Breast epithelium (tissue), 4 donors: ENCODE results near the gene PRKCE. TPM values are rescaled to one million over a fixed set of nuclear protein-coding genes. Genes with fewer than 3 reads are reported as not detected.

Experiments
- DNase-seq, 2 donors: peaks; one replicate each; pipeline ENCODE4 v3.0.0-alpha.2; 2019; ENCODE audit warnings: low spot score in 2 of 2
- H3K27ac ChIP-seq, 2 donors: fragments of 200-600 bp; sonication (generic) in 1 of 2; one replicate each; pipeline ENCODE4 v1.5.1; 2016 to 2019; ENCODE audit warnings: mild to moderate bottlenecking in 1 of 2
- H3K27me3 ChIP-seq, 2 donors: fragments of 200-600 bp; sonication (generic) in 1 of 2; one replicate each; pipeline versions ENCODE4 v1.5.1 to v1.6.0; 2017 to 2019; ENCODE audit warnings: control low read depth in 1 of 2, mild to moderate bottlenecking in 1 of 2
- H3K36me3 ChIP-seq: fragments of 200-600 bp; one replicate; pipeline ENCODE4 v1.5.1; 2019
- H3K4me1 ChIP-seq, 2 donors: fragments of 200-600 bp; sonication (generic); one replicate each; pipeline ENCODE4 v1.5.1; 2016 to 2019; ENCODE audit warnings: control low read depth in 1 of 2
- H3K4me3 ChIP-seq, 3 donors: fragments of 200-600 bp; sonication (generic); 1 replicate in 2 of 3; 2 replicates in 1 of 3; pipeline ENCODE4 v1.5.1; 2016 to 2019; ENCODE audit warnings: mild to moderate bottlenecking in 3 of 3, moderate library complexity in 2 of 3
- H3K9me3 ChIP-seq, 2 donors: fragments of 200-600 bp; sonication (generic) in 1 of 2; one replicate each; pipeline ENCODE4 v1.5.1; 2016 to 2019; ENCODE audit warnings: control low read depth in 1 of 2
- CTCF ChIP-seq, 3 donors: fragments of 450-650 bp; IDR thresholded peaks; one replicate each; pipeline ENCODE4 v1.5.1; 2016 to 2017; ENCODE audit warnings: antibody characterized with exemption in 3 of 3, mild to moderate bottlenecking in 3 of 3, moderate library complexity in 3 of 3
- POLR2A ChIP-seq: fragments of 450-650 bp; IDR thresholded peaks from one replicate; pipeline ENCODE4 v1.6.1; 2016; ENCODE audit warnings: antibody characterized with exemption, mild to moderate bottlenecking, moderate library complexity
- POLR2AphosphoS5 ChIP-seq, 3 donors: sonication (generic); formaldehyde crosslinking; IDR thresholded peaks; one replicate each; pipeline ENCODE4 v1.6.1; 2017; ENCODE audit warnings: antibody characterized with exemption in 3 of 3
- intact Hi-C: fragments of 100-400 bp; cut with DNase I; formaldehyde crosslinking; loops from one replicate; pipeline ENCODE4 v1.15.1; 2023; ENCODE audit warnings: low total_unique reads
- total RNA-seq, 3 donors: library from RNA; depleted of rRNA; stranded (reverse); fragments of >200 nt; gene quantifications; one replicate each; pipeline ENCODE4 v1.1.0, GENCODE V29; 2016

Gene PRKCE
- total RNA-seq, 3 donors from 2014 or later: 20.6 to 34.0 (median 23.6) TPM

- no peak overlapping the region for H3K27ac ChIP-seq
- DNase-seq: no peak
- no peak overlapping the region for H3K4me3 ChIP-seq
- TF ChIP-seq POLR2AphosphoS5 (IDR thresholded peaks at IDR 0.05) (no peak), CTCF (IDR thresholded peaks at IDR 0.05) (no peak), POLR2A (no peak)
- H3K27me3 ChIP-seq: no peaks in the 10 kb centered on the region
- H3K9me3 ChIP-seq: peaks cover 0 to 9% of the 10 kb centered on the region in 2 donors
- intact Hi-C loops: no loop called here
- H3K36me3 ChIP-seq: no peaks in the 10 kb centered on the region
- no peaks in the 10 kb centered on the region for H3K4me1 ChIP-seq
Observed at GRCh38 chr2:45830322-45830721, 178.8 kb downstream of the PRKCE start.

GRCh38 chr2:45833301-45833967, 182.0 kb downstream of the PRKCE start:
- H3K36me3 ChIP-seq: no peaks in the 10 kb centered on the region
- no peak overlapping the region for H3K4me3 ChIP-seq
- H3K27ac ChIP-seq: no peak overlapping the region
- H3K27me3 ChIP-seq: no peaks in the 10 kb centered on the region
- intact Hi-C loops: no loop called here
- peaks cover 0 to 9% of the 10 kb centered on the region in 2 donors for H3K9me3 ChIP-seq
- H3K4me1 ChIP-seq: no peaks in the 10 kb centered on the region
- TF ChIP-seq POLR2AphosphoS5 (IDR thresholded peaks at IDR 0.05) (no peak), POLR2A (no peak), CTCF (IDR thresholded peaks at IDR 0.05) (no peak)
- no peak for DNase-seq

GRCh38 chr2:45833968-45834344, 182.5 kb downstream of the PRKCE start:
- TF ChIP-seq POLR2AphosphoS5 (IDR thresholded peaks at IDR 0.05): no peak
- Histone ChIP-seq H3K9me3 (peaks cover 0 to 9% of the 10 kb centered on the region in 2 donors), H3K27ac (no peak overlapping the region), H3K4me1 (no peaks in the 10 kb centered on the region), H3K36me3 (no peaks in the 10 kb centered on the region), H3K4me3 (no peak overlapping the region), H3K27me3 (no peaks in the 10 kb centered on the region)
- intact Hi-C loops: no loop called here
- DNase-seq: no peak

GRCh38 chr2:45834372-45834771, 182.9 kb downstream of the PRKCE start:
- H3K27me3 ChIP-seq: no peaks in the 10 kb centered on the region
- H3K36me3 ChIP-seq: no peaks in the 10 kb centered on the region
- H3K9me3 ChIP-seq: peaks cover 0 to 9% of the 10 kb centered on the region in 2 donors
- no peak for DNase-seq
- H3K4me1 ChIP-seq: no peaks in the 10 kb centered on the region
- intact Hi-C loops: no loop called here
- no peak overlapping the region for H3K4me3 ChIP-seq
- TF ChIP-seq CTCF (IDR thresholded peaks at IDR 0.05) (no peak), POLR2A (no peak), POLR2AphosphoS5 (IDR thresholded peaks at IDR 0.05) (no peak)
- H3K27ac ChIP-seq: no peak overlapping the region

- DNase-seq: no peak
- H3K36me3 ChIP-seq: no peaks in the 10 kb centered on the region
- H3K27me3 ChIP-seq: no peaks in the 10 kb centered on the region
- no peak overlapping the region for H3K27ac ChIP-seq
- intact Hi-C loops: no loop called here
- no peak overlapping the region for H3K4me3 ChIP-seq
- no peaks in the 10 kb centered on the region for H3K4me1 ChIP-seq
- no peak for TF ChIP-seq POLR2AphosphoS5 (IDR thresholded peaks at IDR 0.05)
- TF ChIP-seq CTCF (IDR thresholded peaks at IDR 0.05): no peak
- no peak for TF ChIP-seq POLR2A
- peaks cover 0 to 9% of the 10 kb centered on the region in 2 donors for H3K9me3 ChIP-seq
Observed at GRCh38 chr2:45834858-45835257, 183.4 kb downstream of the PRKCE start.
